ENCODE results near the gene REXO1. TPM values are rescaled to one million over a fixed set of nuclear protein-coding genes. Genes with fewer than 3 reads are reported as not detected.

Gene REXO1
- polyA plus RNA-seq, 1 donor = 29.0 TPM

DNA sequence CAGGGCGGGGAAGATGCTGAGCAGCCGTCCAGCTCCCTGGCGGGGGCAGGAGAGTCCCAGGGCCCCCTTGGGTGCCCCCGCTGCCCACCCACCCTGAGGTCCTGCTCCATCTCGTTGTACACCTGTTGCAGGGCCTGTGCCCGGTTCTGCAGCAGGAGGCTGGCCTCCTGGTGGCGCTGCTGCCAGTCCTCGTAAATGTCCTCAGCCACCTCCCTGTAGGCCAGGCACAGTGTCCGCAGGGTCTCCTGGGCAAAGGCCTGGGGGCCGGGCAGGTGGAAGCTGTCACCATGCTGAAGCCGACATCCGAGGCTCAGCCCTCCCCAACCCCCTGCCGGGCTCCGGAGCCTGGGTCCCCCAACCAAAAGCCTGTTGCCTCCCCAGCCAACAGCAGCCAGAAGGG, 56.4 kb downstream of the REXO1 start:
- DNase-seq = no peak

DNA sequence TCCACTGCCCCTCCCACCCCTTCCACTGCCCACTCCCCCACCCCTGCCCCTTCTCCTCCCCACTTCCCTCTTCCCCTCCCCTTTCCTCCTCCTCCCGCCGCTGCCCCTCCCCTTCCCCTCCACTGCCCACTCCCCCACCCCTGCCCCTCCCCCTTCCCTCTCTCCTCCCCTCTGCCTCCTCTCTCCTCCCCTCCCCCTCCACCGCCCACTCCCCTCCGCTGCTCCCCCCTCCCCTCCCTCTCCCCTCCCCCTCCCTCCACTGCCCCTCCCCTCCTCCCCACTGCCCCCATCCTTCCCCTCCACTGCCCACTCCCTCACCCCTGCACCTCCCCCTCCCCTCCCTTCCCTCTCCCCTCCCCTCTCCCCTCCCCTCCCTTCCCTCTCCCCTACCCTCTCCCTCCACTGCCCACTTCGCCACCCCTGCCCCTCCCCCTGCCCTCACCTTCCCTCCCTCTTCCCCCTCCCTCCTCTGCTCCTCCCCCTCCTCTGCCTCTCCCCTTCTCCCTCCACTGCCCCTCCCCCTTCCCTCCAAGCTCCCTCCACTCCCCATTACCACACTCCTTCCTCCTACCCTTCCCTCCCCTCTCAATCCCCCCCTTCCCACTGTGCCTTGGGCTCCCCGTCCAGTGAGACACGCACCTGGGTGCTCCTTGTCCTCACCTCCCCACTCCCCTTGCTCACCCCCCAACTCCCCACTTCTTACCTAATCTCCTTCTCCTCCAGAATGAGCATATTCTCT, 58.1 kb downstream of the REXO1 start:
- no peak for DNase-seq

DNA sequence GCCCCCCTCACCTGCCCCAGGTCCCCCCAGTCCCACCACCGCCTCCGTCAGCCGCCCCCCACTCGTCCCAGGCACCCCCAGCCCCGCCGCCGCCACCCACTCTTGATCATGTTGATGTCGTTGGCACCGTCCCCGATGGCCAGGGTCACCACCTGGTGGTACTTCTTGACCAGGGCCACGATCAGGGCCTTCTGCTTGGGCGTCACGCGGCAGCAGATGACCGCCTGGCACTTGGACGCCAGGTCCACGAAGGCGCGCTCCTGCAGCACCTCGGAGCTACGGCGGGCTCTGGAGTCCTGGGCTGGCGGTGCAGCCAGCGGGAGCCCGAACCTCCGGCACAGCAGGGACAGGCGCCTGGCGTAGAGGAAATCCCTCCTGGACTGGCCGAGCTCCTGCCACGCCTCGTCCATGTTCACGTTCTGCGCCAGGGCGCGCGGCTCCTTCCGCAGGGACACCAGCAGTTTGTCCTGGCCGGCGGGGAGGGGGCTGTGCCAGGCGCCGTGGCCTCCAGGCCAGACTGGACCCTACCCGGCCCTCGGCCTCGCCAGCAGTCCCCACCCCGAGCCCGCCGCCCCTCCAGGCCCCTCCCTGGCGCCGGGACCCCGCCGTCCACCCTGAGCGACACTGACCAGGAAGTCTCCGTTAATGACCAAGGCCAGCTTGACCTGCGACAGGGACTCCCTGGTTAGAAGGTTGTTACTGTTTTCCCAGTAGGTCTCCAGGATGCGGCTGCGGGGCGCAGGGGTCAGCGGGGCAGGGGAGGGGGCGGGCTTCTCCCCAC, 58.8 kb downstream of the REXO1 start:
- DNase-seq = no peak

DNA sequence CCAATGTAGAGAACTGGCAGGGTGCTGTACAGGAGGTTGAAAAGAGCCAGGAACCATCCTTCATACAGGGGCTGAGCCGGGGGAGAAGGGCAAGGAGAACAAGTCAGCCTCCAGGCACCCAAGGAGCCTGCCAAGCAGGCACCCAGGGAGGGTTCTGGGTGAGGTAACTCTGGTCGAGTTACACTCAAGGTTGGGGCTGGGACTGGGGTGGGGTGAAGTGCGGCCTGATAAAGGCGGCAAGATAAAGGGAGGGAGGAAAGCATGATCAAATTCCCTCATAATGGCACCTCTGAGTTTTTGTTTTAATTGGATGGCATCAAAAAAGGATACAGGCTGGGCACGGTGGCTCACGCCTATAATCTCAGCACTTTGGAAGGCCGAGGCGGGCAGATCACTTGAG, 61.2 kb downstream of the REXO1 start:
- DNase-seq = no peak

DNA sequence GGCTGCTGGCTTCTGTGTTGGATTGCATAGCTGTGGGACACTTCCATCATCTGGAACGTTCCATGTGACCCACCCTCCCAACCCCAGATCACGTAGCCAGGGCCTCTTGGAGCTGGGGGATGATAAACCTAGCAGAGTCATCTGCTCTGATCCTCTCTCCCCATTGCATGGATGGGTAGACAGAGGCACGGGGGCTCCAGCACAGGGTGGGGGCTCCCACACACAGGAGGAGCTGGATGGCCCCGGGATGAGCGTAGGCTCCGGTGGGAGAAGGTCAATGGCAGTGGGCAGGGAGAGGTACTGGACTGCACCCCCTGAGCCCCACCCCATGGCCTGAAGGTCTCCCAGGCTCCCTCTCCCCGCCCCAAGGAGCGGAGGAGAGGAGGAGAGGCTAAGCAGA, 61.6 kb downstream of the REXO1 start:
- no peak for DNase-seq

DNA sequence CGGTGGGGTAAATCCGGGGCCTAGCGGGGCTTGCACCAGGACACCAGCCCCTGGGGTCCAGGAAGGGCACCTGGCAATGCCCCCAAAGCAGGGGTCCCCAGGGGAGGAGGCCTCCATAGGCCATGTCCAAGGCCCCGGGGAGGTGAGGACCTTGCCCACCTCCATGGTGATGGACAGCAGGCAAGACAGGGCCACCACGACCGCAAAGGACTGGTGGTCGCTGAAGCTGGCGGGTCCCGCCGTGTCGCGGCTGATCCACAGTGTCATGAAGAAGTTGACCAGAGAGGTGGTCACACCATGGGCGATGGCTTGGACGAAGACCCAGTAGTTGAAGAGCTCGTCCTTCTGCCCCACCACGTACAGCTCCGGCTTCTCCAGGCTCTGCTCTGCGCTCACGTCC, 63.0 kb downstream of the REXO1 start:
- DNase-seq = no peak

DNA sequence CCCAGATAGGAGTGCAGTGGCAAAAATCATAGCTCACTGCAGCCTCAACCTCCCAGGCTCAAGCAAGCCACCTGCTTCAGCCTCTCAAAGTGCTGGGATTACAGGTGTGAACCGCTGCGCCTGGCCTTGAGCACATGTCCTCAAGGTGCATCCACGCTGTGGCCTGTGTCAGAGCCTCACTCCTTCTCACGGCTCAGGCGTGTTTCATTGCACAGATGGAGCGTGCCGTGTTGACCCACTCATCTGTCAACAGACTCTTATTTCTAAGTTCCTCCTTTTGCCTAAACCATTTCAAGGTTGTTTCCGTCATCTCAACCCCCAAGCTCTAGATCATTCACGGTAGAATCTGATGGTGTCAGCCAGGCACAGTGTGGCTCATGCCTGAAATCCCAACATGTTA, 64.4 kb downstream of the REXO1 start:
- DNase-seq = no peak

DNA sequence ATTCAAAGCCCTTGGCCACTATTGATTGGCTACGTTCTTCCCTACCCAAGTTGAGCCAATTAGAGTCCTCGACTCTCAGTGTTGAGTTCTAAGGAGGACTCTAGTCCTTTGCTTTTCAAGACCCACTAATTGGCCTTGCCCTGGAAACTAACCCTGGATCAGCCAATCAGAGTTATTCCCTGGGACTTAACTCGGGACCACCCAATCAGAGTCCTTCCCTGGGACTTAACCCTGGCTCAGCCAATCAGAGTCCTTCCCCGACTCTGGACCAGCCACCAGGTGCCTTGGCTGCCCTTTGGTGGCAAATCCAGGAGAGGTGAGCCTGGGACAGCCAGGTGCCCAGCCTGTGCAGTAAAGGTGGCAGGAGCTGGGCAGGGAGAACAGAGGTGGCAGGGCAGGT, 64.9 kb downstream of the REXO1 start:
- no peak for DNase-seq

DNA sequence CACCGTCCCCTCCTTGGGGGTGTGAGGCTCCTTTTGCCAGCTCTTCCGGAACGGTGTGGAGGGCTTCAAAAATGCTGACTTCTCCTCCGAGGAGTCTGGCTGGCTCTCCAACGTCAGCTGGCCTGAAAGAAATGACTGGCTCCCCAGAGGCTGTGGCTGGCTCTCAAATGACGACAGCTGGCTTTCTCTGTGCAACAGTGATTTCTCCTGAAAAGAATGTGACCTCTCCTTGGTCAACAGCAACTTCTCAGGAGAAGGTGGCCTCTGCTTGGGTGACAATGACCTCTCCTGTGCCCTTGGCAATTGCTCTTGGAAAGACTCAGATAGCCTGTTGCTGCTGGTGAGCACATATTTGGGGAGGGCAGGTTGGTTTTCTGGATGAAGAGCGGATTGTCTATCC, 65.8 kb downstream of the REXO1 start:
- no peak for DNase-seq

DNA sequence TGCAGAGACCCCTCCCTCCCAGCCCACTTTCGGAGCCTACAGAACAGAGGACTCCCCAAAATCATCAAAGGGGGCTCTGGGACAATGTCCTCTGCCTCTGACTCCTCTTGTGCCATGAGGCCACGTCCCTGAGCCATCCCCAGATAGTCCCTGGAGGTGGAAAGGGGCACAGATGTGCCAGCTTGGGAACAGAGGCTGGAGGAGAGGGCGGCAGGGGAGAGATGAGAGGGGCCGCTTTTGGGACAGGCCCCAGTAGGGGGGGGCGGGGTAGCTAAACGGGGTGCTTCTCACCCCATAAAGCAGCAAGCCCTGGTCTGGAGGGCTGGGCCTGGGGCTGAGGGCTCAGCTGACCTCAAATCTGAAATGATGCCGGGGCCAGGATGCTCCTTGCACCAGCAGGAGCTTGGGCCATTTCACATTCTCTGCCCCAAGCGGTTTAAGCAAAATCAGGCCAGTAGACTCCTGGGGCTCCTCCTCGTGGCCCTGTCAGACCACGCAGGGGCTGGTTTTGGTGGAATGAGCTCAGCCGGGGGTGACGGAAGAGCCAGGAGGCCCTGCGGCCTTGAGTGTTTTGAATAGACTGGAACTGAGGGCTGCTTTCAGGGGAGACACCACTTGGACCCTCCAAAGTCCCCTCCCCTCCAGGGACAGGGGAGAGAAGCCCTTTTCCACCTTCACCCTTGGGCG, 67.9 kb downstream of the REXO1 start:
- no peak for DNase-seq

DNA sequence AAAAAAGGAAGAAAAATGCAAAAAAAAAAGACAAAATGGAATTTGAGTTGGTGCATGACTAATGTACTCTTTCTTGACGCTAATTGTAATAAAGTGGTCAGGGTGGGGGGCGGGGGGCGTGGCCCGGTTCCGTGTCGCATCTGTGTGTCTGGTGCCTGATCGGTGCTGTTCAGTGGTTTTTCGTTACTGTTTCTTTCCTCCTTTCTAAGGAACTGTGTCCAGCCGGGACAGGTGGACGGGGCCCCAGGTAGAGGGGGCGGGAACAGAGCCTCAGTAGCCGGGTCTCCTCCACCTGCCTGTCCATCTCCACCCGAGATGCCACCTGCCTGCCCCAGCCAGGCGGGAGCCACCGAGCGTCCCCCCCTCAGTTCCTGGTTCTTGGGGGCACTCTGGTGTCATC, 68.7 kb downstream of the REXO1 start:
- no peak for DNase-seq

DNA sequence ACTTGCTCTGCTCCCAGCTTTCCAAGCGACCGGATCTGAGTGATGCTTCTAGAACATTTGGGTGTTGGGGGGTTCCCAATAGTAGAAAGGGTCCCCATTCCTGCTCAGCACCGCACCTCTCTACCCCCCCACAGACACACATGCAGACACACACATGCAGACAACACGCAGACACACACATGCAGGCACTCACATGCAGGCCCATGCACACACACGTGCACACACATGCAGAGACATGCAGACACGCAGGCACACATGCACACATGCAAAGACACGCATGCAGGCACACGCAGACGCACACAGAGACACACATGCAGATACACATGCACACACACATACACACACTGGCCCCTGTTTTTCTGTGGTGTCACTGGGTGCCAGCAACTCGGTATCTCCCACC, 71.1 kb downstream of the REXO1 start:
- DNase-seq = no peak

DNA sequence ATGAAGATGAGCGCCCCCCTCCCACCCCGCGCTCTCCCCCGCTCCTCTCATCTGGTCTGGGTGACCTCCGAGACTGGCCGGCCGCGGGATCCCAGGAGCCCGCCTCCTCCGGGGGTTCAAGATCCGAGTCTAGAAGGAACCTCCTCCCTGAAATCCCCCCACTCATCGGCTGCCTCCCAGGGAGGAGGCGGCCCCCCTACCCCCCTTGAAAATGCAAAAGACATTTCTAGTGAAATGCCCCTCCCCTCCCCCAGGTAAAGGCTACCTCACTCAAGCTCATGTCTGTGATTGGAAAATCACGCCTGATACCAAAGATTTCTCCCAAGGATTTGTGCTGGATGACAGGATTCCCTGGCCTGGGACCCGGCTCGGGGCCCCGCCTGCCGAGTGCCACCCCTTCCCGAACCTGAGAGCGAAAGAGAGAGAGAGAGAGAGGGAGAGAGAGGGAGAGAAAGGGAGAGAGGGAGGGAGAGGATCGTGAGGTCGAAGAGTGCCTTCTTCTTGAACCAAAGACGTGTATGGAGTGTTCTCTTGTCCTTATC, 71.6 kb downstream of the REXO1 start:
- no peak for DNase-seq

DNA sequence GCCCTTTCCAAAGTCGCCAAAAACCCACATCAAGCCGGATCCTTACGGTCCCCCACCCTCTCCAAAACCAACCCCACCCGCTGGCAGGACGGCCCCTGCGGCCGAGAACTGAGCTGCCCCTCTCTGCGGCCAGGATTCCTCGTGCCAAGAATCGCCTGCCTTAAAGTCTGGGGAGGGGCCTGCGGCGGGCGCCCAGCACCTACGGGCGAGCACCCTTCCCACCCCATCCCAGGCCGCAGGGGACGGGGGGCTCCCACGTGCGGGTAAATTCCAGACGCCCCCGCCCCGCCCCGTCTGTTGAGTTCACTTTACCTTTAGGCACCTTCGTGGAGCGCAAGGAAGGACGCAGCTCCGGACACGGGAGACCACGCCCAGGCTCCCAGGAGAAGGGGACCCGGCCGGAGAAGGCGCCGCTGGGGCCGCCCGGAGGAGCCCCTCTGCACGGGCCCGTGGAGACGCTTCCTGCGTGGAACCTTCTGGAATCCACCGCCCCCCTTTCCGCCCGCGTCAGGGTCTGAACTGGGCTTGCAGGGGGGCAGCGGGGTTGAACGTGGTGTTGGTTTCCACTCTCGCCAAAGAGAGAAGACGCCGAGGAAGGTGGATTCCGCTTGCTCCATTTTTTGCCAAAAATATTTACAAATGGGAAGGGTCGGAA, 72.2 kb downstream of the REXO1 start:
- DNase-seq = no peak

DNA sequence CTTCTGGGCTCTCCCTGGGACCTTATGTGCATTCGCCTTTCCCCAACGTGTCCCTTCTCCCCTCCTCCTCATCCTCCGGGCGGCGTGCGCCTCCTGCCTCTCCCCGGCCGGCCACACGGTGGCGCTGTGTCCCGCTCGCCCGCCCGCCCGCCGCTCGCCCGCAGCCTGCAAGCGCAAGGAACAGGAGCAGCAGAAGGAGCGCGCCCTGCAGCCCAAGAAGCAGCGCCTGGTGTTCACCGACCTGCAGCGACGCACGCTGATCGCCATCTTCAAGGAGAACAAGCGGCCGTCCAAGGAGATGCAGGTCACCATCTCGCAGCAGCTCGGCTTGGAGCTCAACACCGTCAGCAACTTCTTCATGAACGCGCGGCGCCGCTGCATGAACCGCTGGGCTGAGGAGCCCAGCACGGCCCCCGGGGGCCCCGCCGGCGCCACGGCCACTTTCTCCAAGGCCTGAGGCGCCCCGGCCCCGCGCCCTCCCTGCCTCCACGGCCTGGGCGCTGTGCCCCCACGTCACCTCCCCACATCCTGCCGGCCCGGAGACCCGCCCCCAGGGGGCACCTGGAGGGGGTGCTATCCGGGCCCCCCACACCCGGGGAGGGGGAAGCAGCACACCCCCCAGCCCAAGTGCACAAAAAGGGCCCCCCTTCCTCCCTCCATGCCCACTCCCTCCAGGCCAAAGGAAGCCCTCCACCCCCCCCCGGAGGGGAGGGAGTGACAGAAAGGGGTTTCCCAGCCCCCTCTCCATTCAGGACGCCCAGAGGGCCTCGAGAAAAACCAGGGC, 73.1 kb downstream of the REXO1 start:
- DNase-seq = no peak

DNA sequence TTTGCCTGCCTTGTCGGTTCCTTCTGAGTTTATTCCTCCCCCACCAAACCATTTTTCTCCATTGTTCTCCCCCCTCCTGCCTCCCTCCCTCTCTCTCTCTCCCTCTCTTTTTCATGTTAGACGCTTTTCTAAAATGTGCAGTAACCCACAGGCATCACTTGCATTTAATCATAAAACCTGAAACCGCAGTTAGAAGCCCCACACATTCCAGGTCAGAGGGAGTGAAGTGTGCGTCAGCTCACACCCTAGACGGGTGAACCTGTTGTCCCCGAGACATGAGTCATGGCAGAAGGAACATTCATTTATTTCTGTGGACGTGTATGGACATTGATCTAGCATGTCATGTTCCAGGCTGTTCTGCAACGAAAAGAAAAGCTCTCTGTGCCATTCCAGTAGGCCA, 75.1 kb downstream of the REXO1 start:
- DNase-seq = no peak

DNA sequence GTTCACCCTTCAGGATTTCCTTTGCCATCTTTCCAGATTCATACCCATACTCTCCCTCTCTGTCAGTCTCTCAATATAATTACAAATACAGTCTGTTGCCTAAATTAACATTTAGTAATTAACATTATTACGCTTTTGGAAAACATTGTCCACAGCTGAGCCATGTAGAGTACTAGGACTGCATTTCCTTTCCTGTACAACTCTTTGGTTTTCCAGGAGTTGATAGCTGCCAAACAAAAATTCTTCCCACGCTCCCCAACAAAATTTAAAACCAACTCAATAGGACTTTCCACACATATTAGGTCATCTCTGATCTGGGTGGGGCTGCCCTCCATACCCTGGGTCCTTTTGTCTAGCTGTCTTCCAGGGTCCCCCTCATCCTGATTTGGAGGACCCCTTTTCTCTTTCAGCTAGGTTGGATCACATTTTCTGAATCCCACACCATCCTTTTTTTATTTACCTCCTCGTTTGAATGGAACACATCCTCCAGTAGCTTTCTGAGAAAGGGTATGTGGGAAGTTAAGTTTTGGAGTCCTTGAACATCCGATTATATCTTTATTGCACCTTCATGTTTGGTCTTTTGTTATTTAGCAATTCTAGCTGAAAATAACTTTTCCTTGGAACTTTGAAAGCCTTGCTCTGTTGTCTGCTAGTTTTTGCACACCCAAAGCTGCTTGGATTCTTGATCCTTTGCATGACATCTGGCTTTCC, 77.3 kb downstream of the REXO1 start:
- no peak for DNase-seq

DNA sequence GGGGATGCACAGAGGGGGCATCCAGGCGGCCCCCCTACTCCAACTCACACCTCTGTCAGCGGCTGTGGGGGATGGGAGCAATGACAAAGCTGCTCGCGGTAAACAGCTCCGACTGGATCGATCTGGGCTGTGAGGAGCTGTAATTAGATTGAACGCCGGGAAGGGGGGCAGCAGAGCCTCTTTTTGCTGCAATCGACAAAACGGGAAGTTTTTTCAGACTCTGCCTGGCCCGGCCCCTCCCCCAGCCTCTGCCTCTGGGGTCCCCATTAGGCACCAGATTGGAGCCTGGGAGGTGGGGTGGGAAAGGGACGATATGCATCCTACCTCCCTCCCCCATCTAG, 78.7 kb downstream of the REXO1 start:
- no peak for DNase-seq

DNA sequence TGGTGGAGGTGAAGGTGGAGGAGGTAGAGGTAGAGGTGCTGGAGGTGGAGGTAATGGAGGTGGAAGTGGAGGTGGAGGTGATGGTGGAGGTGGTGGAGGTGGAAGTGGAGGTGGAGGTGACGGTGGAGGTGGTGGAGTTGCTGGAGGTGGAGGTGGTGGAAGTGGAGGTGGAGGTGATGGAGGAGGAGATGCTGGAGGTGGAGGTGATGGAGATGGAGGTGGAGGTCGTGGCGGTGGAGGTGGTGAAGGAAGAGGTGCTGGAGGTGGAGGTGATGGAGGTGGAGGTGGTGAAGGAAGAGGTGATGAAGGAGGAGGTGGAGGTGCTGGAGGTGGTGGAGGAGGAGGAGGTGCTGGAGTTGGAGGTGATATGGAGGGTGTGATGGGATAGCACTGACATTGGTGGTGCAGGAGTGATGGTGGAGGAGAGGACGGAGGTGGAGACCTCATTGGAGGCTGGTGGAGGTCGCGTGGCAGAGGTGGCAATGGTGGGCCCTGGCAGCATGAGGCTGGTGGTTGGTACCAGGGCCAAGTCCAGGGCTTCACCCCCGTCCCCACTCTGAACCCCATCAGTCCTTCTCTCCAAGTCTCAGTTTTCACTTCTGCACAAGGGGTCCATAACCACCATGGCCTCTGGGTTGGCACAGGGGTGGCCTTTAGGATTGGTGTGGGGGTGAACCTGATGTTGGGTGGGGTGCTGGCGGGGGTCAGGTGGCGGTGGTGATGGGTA, 79.2 kb downstream of the REXO1 start:
- DNase-seq = no peak

DNA sequence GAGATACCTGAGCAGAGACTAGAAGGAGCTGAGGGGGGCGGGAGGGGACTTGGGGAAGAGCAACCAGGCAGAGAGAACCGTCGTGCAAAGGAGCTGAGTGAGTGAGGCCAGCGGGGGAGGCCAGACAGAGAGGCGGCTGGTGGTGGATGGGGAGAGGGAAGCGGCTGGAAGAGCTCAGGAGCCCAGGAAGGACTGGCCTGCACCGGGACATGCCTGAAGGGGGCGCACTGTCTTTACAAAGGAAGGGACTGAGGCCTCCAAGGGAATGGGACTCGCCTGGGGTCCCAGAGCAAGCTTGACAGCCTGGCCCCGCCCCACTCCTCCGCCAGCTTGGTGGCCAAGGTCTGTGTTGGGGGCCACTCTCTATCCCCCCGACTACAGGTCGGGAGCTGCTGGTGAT, 80.0 kb downstream of the REXO1 start:
- no peak for DNase-seq

Data from left kidney (tissue), 2 donors.